HUDEP-2 (cell line): ENCODE data around the gene GARNL3.

Experiments used
- DNase-seq, 76 experiments: peaks; one replicate each; lab custom pipeline; 2025; ENCODE audit not compliant: unreplicated experiment in 76 of 76; lab: John Stamatoyannopoulos, UW

Gene GARNL3

GRCh38 chr9:127382541-127382940 lies 118.0 kb downstream of the GARNL3 start:
- DNase-seq = no peak

GRCh38 chr9:127384016-127384730 lies 119.6 kb downstream of the GARNL3 start:
- DNase-seq = no peak

GRCh38 chr9:127384901-127385300 lies 120.3 kb downstream of the GARNL3 start:
- no peak for DNase-seq

- DNase-seq = no peak
Measured at GRCh38 chr9:127386249-127386648, 121.7 kb downstream of the GARNL3 start.

- DNase-seq = no peak
Measured at GRCh38 chr9:127386981-127387380, 122.4 kb downstream of the GARNL3 start.

GRCh38 chr9:127388037-127388855 lies 123.7 kb downstream of the GARNL3 start:
- no peak for DNase-seq

- no peak for DNase-seq
Measured at GRCh38 chr9:127388856-127389238, 124.3 kb downstream of the GARNL3 start.

GRCh38 chr9:127389381-127390247 lies 125.0 kb downstream of the GARNL3 start:
- DNase-seq = no peak

GRCh38 chr9:127390248-127390545 lies 125.6 kb downstream of the GARNL3 start:
- no peak for DNase-seq

GRCh38 chr9:127390563-127390962 lies 126.0 kb downstream of the GARNL3 start:
- DNase-seq = no peak

- no peak for DNase-seq
Measured at GRCh38 chr9:127392166-127392565, 127.6 kb downstream of the GARNL3 start.

GRCh38 chr9:127392976-127393375 lies 128.4 kb downstream of the GARNL3 start:
- no peak for DNase-seq

- DNase-seq = no peak
Measured at GRCh38 chr9:127393645-127394044, 129.1 kb downstream of the GARNL3 start.

- no peak for DNase-seq
Measured at GRCh38 chr9:127395497-127396252, 131.1 kb downstream of the GARNL3 start.

GRCh38 chr9:127396253-127396807 lies 131.8 kb downstream of the GARNL3 start:
- DNase-seq = peak in 1 of 76 experiments; percentile 76

- peak in 75 of 76 experiments; percentile 76 to 100 (median 98) for DNase-seq
Measured at GRCh38 chr9:127396808-127397645, 132.5 kb downstream of the GARNL3 start, which contains the start of gene SLC2A8. Gene SLC2A8, plus strand, starts transcription at chr9:127397169. Its CDS starts 62 bp downstream, at chr9:127397231.

GRCh38 chr9:127397646-127398274 lies 133.2 kb downstream of the GARNL3 start:
- peak in 6 of 76 experiments; percentile 6 to 20 (median 10) for DNase-seq

- DNase-seq = no peak
Measured at GRCh38 chr9:127398275-127398647, 133.7 kb downstream of the GARNL3 start.
